GM10266 (cell line): ENCODE results near the gene SORCS3.
"Not testable (repeated sequence)": the region's sequence is repeated elsewhere in the genome, so short reads cannot be mapped to it uniquely, and the experiment has no call there.

ENCODE experiments used
- DNase-seq: peaks from one replicate; pipeline ENCODE4 v3.0.0; 2012; ENCODE audit errors: extremely low spot score
- TF ChIP-seq, protein P1 (sequence below): IDR thresholded peaks from 2 replicates; pipeline ENCODE4 v1.5.1; 2012; ENCODE audit warnings: mild to moderate bottlenecking, low read depth; ENCODE audit not compliant: control insufficient read depth, insufficient read depth; ENCODE audit errors: missing control alignments

Gene SORCS3

DNA sequence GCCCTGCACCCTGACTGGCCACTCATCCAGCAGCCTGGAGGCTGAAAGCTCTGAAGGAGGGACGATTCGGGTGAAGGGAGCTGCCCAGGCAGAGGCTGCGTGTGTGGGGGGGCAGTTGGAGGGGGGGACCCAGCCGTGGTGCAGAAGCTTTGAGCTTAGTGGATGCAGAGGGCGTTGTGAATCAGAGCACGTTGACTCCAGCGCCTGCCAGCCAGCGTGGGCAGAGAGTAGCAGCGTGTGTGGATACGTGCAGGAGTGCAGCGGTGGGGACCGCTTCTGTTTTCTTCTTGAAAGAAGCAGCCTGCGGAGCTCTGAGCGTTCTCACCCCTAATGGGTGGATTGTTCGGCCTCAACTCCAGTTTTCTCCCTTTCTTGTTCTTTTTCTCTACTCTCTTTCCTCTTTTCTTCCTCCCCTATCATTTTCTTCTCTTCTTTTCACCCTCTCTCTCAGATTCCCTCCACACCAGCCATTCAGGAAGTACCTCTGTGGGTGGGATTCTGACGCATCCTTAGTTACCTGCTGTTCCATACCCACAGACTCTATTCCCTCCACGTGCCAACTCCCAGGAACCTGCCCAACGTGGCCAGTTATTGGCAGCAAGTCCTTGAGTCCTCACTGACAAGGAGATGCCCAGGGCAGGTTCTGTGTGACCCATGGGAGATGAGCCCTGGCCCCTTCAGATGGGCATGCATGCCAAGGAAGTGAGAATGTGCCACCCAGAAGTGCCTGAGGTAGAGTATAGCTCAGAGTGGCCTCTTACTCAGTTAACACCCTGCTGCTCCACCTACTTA, 47.4 kb downstream of the SORCS3 start:
- no peak for DNase-seq
- TF ChIP-seq, protein P1, sequence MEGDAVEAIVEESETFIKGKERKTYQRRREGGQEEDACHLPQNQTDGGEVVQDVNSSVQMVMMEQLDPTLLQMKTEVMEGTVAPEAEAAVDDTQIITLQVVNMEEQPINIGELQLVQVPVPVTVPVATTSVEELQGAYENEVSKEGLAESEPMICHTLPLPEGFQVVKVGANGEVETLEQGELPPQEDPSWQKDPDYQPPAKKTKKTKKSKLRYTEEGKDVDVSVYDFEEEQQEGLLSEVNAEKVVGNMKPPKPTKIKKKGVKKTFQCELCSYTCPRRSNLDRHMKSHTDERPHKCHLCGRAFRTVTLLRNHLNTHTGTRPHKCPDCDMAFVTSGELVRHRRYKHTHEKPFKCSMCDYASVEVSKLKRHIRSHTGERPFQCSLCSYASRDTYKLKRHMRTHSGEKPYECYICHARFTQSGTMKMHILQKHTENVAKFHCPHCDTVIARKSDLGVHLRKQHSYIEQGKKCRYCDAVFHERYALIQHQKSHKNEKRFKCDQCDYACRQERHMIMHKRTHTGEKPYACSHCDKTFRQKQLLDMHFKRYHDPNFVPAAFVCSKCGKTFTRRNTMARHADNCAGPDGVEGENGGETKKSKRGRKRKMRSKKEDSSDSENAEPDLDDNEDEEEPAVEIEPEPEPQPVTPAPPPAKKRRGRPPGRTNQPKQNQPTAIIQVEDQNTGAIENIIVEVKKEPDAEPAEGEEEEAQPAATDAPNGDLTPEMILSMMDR, result no peak

DNA sequence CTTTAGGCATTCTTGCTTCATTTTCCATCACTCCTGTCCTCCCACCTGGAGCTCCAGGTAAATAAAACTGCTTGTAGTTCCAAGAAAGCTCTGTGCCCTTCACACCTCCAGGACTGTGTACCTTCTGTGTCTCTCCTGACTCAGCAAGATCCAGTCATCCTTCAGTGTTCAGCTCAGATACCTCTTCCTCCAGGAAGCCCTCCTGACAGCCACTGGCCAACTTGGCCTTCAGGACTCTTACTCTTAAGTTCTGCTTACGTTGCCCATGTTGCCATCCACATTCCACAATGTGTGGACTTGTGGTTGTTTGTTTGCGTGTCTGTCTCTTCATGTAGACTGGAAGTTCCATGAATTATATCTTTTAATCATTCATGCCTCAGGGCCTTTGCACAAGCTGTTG, 48.0 kb downstream of the SORCS3 start:
- TF ChIP-seq, protein P1, result no peak
- no peak for DNase-seq

DNA sequence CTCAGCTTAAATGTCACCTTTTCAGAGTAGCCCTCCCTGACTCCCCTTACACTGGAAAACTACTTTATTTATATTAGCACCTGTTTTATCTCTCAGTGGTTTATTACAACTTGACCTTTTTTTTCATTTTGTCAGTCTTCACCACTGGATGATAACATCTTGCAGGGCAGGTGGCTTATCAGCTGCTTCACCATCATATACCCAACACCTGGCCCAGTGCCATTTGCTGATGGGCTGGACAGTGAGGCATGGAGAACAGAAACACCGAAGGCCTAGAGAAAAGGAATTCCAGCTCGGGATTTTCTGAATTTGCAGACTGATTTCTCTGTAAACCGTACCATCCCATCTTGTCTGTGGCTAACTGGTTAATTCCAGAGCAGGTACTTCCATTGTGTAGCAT, 48.5 kb downstream of the SORCS3 start:
- TF ChIP-seq, protein P1, result no peak
- DNase-seq, result no peak

DNA sequence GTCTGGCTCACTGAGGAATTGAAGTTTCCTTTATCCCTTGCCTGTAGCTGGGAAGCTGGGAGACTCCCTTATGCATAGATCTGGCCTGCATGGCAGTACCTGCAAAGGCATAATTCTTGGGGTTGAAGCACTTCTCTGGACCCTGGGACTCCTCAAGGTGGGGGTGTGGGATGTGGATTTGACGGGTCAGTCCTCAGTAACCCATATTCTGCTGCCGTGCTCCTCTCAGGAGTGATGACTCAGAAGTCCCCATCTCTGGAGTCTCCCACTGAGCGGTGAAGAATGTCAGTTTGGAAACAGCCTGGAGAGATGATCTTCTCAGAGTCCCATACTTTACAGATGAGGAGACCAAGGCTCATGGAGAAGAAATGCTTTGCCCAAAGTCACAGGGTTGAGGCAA, 49.0 kb downstream of the SORCS3 start:
- TF ChIP-seq, protein P1, result no peak
- DNase-seq, result no peak

DNA sequence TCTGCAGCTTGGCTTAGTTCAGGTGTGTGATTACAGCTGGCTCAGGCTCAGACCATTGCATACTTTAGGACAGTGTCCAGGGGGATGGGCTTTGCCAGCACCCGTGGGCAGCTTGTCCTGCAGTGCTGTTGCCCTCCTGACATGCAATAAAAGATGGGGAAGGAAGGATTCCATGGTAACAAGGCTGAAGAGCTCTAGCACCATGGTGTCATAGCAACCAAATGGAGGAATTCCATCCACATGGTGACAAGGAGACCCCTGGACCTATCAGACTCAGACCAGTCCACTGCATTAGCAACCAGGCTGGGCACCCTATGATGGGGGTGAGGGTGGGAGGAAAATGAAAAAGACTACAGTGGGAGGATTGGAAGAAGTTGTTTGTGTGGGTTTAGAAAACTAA, 49.9 kb downstream of the SORCS3 start:
- no peak for DNase-seq
- TF ChIP-seq, protein P1, result no peak

DNA sequence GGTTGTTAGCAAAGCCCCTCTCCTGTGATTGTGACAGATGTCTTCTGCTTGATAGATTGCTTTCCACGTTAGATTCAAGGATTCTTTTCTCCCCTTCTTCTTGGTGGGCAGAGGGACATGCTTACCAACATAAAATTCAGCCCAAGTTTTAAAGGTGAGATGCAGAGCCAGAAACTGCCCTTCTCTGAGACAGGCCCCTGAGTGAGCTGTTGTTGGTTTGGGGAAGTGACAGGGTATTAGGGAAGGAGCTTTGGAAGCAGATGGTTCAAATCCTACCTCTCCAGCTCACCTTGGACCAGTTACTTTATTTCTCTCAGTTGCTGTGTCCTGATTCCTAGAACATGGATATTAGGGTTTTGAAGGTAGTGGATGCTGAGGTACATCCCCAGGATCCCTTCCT, 53.0 kb downstream of the SORCS3 start:
- no peak for DNase-seq
- TF ChIP-seq, protein P1, result no peak

DNA sequence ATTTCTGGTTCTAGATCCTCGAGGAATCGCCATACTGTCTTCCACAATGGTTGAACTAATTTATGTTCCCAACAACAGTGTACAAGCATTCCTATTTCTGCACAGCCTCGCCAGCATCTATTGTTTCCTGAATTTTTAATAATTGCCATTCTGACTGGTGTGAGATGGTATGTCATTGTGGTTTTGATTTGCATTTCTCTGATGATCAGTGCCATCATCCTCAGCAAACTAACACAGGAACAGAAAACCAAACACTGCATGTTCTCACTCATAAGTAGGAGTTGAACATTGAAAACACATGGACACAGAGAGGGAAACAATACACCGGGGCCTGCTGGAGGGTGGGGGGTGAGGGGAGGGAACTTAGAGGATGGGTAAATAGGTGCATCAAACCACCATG, 62.2 kb downstream of the SORCS3 start:
- DNase-seq, result not testable (repeated sequence)

DNA sequence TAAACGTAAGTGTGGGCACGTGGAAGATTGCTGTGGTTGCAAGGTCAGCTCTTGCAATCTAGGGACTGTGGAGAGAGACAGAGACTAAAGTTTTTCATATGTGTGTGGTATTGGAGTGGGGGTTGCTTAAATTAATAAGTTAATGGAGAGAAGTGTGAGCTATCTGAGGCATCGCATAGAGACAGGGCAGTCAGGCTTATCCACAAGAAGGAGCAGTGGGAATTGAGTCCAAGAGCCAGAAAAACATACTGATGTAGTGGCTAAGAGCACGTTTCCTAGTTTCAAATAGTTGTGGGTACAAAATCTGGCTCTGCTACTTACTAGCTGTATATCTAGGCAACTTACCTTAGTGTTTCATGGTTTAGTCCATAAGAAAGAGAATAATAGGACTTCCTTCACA, 65.8 kb downstream of the SORCS3 start:
- no peak for DNase-seq
- TF ChIP-seq, protein P1, result no peak
